SW 1271 (cell line): ENCODE measurements around the gene CCDC66.
"Not testable (repeated sequence)": the region's sequence is repeated elsewhere in the genome, so short reads cannot be mapped to it uniquely, and the experiment has no call there.

Experiments used
- DNase-seq, 2 experiments: peaks; one replicate each; lab custom pipeline; 2025; lab: John Stamatoyannopoulos, UW

CCDC66 gene

GRCh38 chr3:56556908-56557830 lies at the start of gene CCDC66:
Gene CCDC66, plus strand, starts transcription at chr3:56557175. Its CDS starts 68 bp downstream, at chr3:56557243.
- peak; percentile 51 to 79 for DNase-seq

DNA sequence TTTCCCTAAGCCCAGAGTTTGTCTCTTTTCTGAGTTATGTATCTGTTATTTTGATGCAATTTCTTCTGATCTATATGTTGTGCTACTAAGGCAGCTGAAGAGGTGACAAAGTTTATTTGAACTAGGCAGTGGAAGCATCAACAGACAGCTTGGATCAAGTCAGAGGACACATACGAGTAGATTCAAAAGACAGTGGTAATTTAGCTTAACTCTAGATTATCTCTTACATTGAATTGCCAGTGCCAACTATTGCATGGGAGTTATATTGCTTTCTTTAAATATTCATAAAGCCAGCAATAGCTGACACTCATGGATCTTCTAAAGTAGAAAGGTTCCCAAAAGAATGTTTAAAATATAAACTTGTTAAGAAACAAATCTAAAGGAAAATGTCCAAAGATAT lies 37.3 kb upstream of the CCDC66 start:
- DNase-seq, result no peak

GRCh38 chr3:56522374-56522773 lies 34.6 kb upstream of the CCDC66 start:
- DNase-seq, result no peak

DNA sequence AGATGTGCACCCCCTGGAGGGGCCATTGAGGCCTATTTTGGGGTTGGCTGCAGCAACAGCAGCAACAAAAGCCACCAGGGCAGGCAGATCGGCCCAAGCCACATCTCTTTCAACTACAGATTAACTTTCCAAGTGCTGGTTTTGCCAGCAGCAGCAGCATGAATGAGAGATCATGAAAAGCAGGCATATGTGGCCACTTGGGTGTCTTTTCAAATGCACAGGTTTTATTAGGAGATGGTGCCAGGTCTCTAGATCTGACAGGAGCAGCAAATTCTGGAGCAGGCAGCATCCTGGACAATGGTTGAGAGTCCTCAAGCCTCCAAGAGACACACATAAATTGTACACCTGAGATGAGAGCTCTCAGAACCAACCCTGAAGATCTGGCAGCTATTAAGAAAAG lies 31.7 kb upstream of the CCDC66 start:
- DNase-seq, result no peak

DNA sequence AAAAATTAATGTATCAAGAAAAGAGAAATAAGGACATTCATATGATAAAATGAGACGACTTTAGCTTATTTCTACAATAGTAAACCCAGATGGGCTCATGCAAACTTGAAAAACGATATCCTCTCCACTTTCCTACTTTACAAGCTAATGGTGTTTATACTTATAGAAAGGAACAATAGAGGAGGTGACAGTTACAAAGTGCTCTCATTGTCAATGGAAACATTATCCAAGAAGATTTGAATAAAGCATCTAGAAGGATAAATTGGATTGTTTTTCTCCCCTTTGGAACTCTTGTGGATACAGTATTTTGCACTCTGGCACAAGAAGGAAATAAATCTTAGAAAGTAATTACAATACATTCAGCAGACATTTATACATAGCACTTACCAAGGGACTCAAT lies 20.2 kb upstream of the CCDC66 start:
- no peak for DNase-seq

GRCh38 chr3:56547486-56547885 lies 9.5 kb upstream of the CCDC66 start:
- DNase-seq, result no peak

GRCh38 chr3:56557831-56558170 lies 826 bp downstream of the CCDC66 start:
- no peak for DNase-seq

DNA sequence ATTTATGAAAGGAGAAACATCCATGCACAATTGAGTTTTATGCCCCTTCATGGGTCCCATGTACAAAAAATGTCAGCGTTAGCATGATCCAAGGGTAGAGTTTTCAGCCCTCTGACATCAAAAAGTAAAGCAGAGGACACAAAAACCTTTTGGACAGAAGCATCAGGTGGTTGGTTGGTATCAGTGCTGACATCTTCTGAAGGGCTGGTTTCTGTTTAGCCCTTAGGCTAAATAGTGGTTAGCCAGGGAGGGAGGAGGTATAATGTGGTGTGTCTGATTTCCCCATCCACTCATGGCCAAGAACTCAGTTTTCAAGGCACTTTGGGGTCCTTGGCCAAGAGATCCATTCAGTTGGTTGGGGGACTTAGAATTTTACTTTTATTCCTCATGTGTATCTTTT lies 16.5 kb downstream of the CCDC66 start:
- no peak for DNase-seq

GRCh38 chr3:56581941-56582340 lies 25.0 kb downstream of the CCDC66 start:
- DNase-seq, result not testable (repeated sequence)

GRCh38 chr3:56584275-56584674 lies 27.3 kb downstream of the CCDC66 start:
- not testable (repeated sequence) for DNase-seq

GRCh38 chr3:56590814-56591213 lies 33.8 kb downstream of the CCDC66 start:
- DNase-seq, result no peak

DNA sequence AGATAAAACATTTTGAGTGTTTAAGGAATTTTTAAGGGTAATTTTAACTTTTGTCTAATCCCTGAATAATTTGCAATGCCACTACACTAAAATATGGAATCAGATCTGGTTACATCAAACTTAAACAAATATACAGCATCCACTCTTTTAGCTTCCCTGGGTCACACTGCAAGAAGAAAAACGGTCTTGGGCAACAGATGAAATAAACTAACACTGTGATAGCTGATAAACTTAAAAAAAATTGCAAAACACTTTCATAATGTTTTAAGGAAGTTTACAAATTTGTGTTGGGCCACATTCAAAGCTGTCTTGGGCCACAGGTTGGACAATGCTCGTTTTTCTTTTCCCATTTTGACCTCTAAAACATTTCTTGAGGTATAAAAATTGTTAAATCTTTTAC lies 34.3 kb downstream of the CCDC66 start:
- no peak for DNase-seq

- DNase-seq, result no peak
These were observed 36.6 kb downstream of the CCDC66 start for GRCh38 chr3:56593455-56594158.

- no peak for DNase-seq
These were observed 39.2 kb downstream of the CCDC66 start for GRCh38 chr3:56595975-56596840.

- DNase-seq, result not testable (repeated sequence)
These were observed 51.5 kb downstream of the CCDC66 start for GRCh38 chr3:56608479-56608878.

- DNase-seq, result no peak
These were observed 53.8 kb downstream of the CCDC66 start for GRCh38 chr3:56610669-56611335.

- no peak for DNase-seq
These were observed 54.4 kb downstream of the CCDC66 start for GRCh38 chr3:56611364-56611763.

DNA sequence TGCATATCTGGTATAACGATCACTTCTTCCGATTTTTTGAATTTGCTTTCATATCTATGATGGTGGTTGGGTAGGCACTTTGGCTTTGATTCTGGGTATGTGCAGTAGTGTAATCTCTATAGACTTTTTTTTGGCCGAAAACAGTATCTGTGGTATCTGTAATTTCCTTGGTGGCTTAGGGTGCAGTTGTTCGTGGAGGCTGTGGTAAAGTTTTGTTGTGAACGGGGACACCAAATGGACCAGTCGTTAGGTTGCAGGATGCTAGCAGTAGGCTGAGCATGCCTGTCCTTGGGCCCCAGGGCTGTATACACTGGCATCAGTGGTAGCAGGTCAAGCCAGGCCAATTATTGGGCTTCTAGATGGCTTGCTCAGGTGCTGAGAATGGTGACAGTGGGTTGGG lies 55.2 kb downstream of the CCDC66 start:
- no peak for DNase-seq

- no peak for DNase-seq
These were observed 56.0 kb downstream of the CCDC66 start for GRCh38 chr3:56613016-56613415.

GRCh38 chr3:56616478-56617006 lies 59.6 kb downstream of the CCDC66 start:
- DNase-seq, result no peak

DNA sequence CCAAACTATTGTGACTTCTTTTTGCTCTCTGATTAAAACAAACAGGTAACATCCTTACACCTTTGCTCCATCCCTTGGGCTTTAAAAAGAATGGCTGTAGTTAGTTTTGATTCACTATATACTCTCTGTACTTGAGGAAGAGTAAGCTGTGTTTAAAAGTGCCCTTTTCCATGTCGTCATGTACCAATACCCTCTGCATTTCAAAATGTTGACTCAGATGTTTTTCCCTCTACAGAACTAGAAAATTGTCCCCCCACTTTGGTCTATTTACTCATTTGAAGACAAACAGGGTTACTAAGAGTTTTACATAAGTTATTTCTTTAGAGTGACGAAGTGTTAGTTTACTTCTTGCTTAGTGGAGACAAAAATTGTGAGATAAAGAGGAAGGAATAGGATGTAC lies 63.4 kb downstream of the CCDC66 start:
- DNase-seq, result no peak

DNA sequence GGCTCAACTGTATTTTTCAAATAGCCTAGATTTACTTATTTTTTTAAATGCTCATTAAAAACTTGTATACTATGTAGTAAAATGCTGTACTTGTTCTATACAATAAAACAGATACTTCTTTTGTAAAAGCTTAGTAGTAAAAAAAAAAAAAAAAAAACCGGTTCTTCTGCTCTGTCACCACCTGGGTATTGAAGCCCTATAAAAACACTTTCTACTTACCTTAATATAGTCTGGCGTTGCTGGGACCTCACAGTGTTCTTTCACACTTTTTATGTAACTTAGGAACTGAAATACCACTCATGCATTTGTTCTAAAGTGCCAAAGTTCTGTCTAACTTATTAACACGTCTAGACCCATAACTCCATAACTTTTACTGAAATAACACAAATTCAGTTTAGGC lies 64.7 kb downstream of the CCDC66 start:
- DNase-seq, result no peak
